ENCODE results near the gene NF1.

NF1 gene

GRCh38 chr17:31313982-31314781 is 219.4 kb downstream of the NF1 start, which contains the start of gene EVI2B:
Gene EVI2B, minus strand, starts transcription at chr17:31314054. Its CDS starts 8,445 bp downstream, at chr17:31305609.
- Histone ChIP-seq H3K9me3 (ENCODE audit: control insufficient read depth, low read length) (no peaks in the 10 kb centered on the region), H3K4me2 (ENCODE audit: low read length, poor library complexity, severe bottlenecking) (no peak within 1 kb of the TSS), H3K36me3 (ENCODE audit: control insufficient read depth in 1 of 2, insufficient read depth in 2 of 2, low read depth in 1 of 2, low read length in 2 of 2) (peaks cover 0 to 17% of the 10 kb centered on the region in 2 experiments), H2BK120ac (ENCODE audit: low read depth, low read length) (no peak within 1 kb of the TSS), H2AFZ (ENCODE audit: low read depth, low read length) (no peak within 1 kb of the TSS), H3K4me1 (ENCODE audit: control insufficient read depth, insufficient read depth, low read depth, low read length) (peaks cover 3% of the 10 kb centered on the region), H4K8ac (ENCODE audit: low read length) (no peak within 1 kb of the TSS), H3K18ac (ENCODE audit: low read depth in 1 of 2, low read length in 2 of 2) (no peak within 1 kb of the TSS), H3K4me3 (ENCODE audit: insufficient read depth in 1 of 2, low read depth in 1 of 2, low read length in 2 of 2) (peak within 1 kb of the TSS in 1 of 2 experiments; percentile 35), H3K27me3 (ENCODE audit: control insufficient read depth in 1 of 2, insufficient read depth in 1 of 2, low read length in 2 of 2) (no peaks in the 10 kb centered on the region), H3K79me1 (replicated peaks; ENCODE audit: low read length, poor library complexity, severe bottlenecking) (peaks cover 6% of the 10 kb centered on the region), H3K27ac (ENCODE audit: low read length, poor library complexity, severe bottlenecking) (no peak within 1 kb of the TSS), H3K4ac (ENCODE audit: low read depth in 1 of 2, low read length in 2 of 2) (no peak within 1 kb of the TSS), H2BK12ac (ENCODE audit: low read length in 2 of 2) (no peak within 1 kb of the TSS), H4K91ac (ENCODE audit: low read length) (no peak within 1 kb of the TSS), H2AK5ac (ENCODE audit: low read length, severe bottlenecking) (no peak within 1 kb of the TSS), H2BK15ac (ENCODE audit: low read depth, poor library complexity, severe bottlenecking) (no peak within 1 kb of the TSS), H3K9ac (ENCODE audit: low read length) (peak within 1 kb of the TSS; percentile 69), H3K23ac (ENCODE audit: low read length in 2 of 2) (no peak within 1 kb of the TSS), H2BK5ac (ENCODE audit: low read depth, low read length, poor library complexity, severe bottlenecking) (no peak within 1 kb of the TSS), H3K14ac (ENCODE audit: low read length in 2 of 2) (no peak within 1 kb of the TSS)
- WGBS: 45% methylated on average over 1 of the region's 3 CpGs
- peak; percentile 80 for DNase-seq

- H2AFZ ChIP-seq (ENCODE audit: low read depth, low read length): no peak overlapping the region
- H2BK15ac ChIP-seq (ENCODE audit: low read depth, poor library complexity, severe bottlenecking): no peak overlapping the region
- no peak overlapping the region for H3K27ac ChIP-seq (ENCODE audit: low read length, poor library complexity, severe bottlenecking)
- no peak overlapping the region for H2BK12ac ChIP-seq (ENCODE audit: low read length in 2 of 2)
- no peak overlapping the region for H3K4me2 ChIP-seq (ENCODE audit: low read length, poor library complexity, severe bottlenecking)
- H3K36me3 ChIP-seq (ENCODE audit: control insufficient read depth in 1 of 2, insufficient read depth in 2 of 2, low read depth in 1 of 2, low read length in 2 of 2): peaks cover 0 to 15% of the 10 kb centered on the region in 2 experiments
- no peak overlapping the region for H3K4me3 ChIP-seq (ENCODE audit: insufficient read depth in 1 of 2, low read depth in 1 of 2, low read length in 2 of 2)
- no peak overlapping the region for H3K4ac ChIP-seq (ENCODE audit: low read depth in 1 of 2, low read length in 2 of 2)
- no CpG with 5 or more reads among the region's 3 CpGs for WGBS
- no peak overlapping the region for H3K9ac ChIP-seq (ENCODE audit: low read length)
- no peak overlapping the region for H2AK5ac ChIP-seq (ENCODE audit: low read length, severe bottlenecking)
- no peak overlapping the region for H3K18ac ChIP-seq (ENCODE audit: low read depth in 1 of 2, low read length in 2 of 2)
- no peak overlapping the region for H3K14ac ChIP-seq (ENCODE audit: low read length in 2 of 2)
- no peak overlapping the region for H2BK5ac ChIP-seq (ENCODE audit: low read depth, low read length, poor library complexity, severe bottlenecking)
- H3K27me3 ChIP-seq (ENCODE audit: control insufficient read depth in 1 of 2, insufficient read depth in 1 of 2, low read length in 2 of 2): no peaks in the 10 kb centered on the region
- H4K91ac ChIP-seq (ENCODE audit: low read length): no peak overlapping the region
- DNase-seq: no peak
- no peak overlapping the region for H3K23ac ChIP-seq (ENCODE audit: low read length in 2 of 2)
- peaks cover 3% of the 10 kb centered on the region for H3K4me1 ChIP-seq (ENCODE audit: control insufficient read depth, insufficient read depth, low read depth, low read length)
- no peak overlapping the region for H2BK120ac ChIP-seq (ENCODE audit: low read depth, low read length)
- H3K79me1 ChIP-seq (replicated peaks; ENCODE audit: low read length, poor library complexity, severe bottlenecking): peaks cover 6% of the 10 kb centered on the region
- no peaks in the 10 kb centered on the region for H3K9me3 ChIP-seq (ENCODE audit: control insufficient read depth, low read length)
- H4K8ac ChIP-seq (ENCODE audit: low read length): no peak overlapping the region
Measured at GRCh38 chr17:31314782-31315100, 220.0 kb downstream of the NF1 start.

DNA sequence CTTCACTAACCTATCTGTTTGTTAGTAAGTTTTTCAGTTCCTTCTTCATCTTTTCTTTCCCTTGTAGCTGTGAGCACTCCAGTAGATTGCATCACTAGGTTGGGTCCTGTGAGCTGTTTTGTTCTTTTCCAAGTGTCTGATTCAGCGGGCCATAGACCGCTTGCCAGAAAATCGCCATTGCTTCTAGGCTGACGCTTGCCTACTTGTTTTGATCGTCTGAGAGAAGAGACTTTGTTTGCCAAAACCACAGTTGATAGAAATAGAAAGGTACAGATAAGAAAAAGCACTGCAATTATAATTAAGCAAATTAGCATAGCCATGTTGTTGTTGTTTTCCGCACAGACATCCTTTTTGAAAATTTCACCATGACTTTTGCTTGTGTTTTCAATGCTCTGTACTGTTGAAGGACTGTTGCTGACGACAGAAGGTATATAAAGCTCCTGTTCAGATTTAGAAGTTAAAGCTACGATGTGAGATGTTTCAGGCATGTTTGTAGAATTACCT is 223.6 kb downstream of the NF1 start:
- no peak overlapping the region for H3K23ac ChIP-seq (ENCODE audit: low read length in 2 of 2)

DNA sequence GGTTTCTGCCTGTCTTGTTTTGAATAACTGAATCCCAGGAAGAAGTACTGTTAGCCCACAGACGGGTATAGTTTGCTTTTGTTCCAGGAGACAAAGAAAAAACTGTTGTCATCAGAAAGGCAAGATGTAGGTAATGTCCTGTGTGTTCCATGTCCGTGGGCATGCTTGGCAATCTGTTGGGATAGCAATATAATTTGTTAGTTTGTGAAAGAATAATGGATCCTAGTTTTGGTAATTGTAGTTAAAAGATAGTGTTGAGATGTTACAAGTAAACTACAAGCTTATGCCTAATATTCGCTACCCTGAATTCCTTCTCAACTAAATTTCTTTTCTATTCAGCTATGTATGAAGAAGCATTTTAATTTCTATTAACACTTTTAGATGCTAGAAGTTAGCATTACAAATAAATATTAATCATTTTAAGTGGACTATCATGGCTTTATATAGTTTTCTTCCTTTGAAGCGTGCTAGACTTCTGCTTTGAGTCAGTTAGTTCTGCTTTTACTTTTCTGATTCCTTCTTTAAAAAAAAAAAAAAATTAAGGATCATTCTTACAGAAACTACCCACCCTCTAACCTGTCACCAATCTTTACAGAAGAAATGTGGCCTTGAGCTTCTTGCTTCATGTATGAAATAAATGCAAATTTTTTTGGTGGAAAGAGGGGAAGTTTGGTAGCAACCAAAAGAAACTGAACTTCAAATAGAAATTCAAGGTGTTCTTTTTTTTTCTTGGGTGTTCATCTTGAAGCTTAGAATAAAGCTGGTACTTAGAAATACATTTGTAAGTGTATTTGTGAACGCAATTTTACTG is 224.3 kb downstream of the NF1 start:
- H4K8ac ChIP-seq (ENCODE audit: low read length): no peak overlapping the region
- no peak overlapping the region for H2BK12ac ChIP-seq (ENCODE audit: low read length in 2 of 2)
- DNase-seq: no peak
- H3K4me2 ChIP-seq (ENCODE audit: low read length, poor library complexity, severe bottlenecking): no peak overlapping the region
- H3K27me3 ChIP-seq (ENCODE audit: control insufficient read depth in 1 of 2, insufficient read depth in 1 of 2, low read length in 2 of 2): no peaks in the 10 kb centered on the region
- H4K91ac ChIP-seq (ENCODE audit: low read length): no peak overlapping the region
- peaks cover 0 to 5% of the 10 kb centered on the region in 2 experiments for H3K36me3 ChIP-seq (ENCODE audit: control insufficient read depth in 1 of 2, insufficient read depth in 2 of 2, low read depth in 1 of 2, low read length in 2 of 2)
- no peak overlapping the region for H2BK120ac ChIP-seq (ENCODE audit: low read depth, low read length)
- H2AFZ ChIP-seq (ENCODE audit: low read depth, low read length): no peak overlapping the region
- no peak overlapping the region for H2BK5ac ChIP-seq (ENCODE audit: low read depth, low read length, poor library complexity, severe bottlenecking)
- no peak overlapping the region for H3K27ac ChIP-seq (ENCODE audit: low read length, poor library complexity, severe bottlenecking)
- 100% methylated on average over 2 of the region's 5 CpGs for WGBS
- H3K4me1 ChIP-seq (ENCODE audit: control insufficient read depth, insufficient read depth, low read depth, low read length): peaks cover 4% of the 10 kb centered on the region
- no peak overlapping the region for H2BK15ac ChIP-seq (ENCODE audit: low read depth, poor library complexity, severe bottlenecking)
- no peak overlapping the region for H3K4ac ChIP-seq (ENCODE audit: low read depth in 1 of 2, low read length in 2 of 2)
- peak overlapping the region; percentile 84 for H3K9ac ChIP-seq (ENCODE audit: low read length)
- H3K4me3 ChIP-seq (ENCODE audit: insufficient read depth in 1 of 2, low read depth in 1 of 2, low read length in 2 of 2): peak overlapping the region in 1 of 2 experiments; percentile 52
- H3K9me3 ChIP-seq (ENCODE audit: control insufficient read depth, low read length): no peaks in the 10 kb centered on the region
- H3K14ac ChIP-seq (ENCODE audit: low read length in 2 of 2): no peak overlapping the region
- no peak overlapping the region for H2AK5ac ChIP-seq (ENCODE audit: low read length, severe bottlenecking)
- H3K23ac ChIP-seq (ENCODE audit: low read length in 2 of 2): no peak overlapping the region
- H3K18ac ChIP-seq (ENCODE audit: low read depth in 1 of 2, low read length in 2 of 2): no peak overlapping the region
- peaks cover 14% of the 10 kb centered on the region for H3K79me1 ChIP-seq (replicated peaks; ENCODE audit: low read length, poor library complexity, severe bottlenecking)

More for the DNA sequence above, 223.6 kb downstream of the NF1 start:
- Histone ChIP-seq H4K91ac (ENCODE audit: low read length) (no peak overlapping the region), H3K79me1 (replicated peaks; ENCODE audit: low read length, poor library complexity, severe bottlenecking) (peaks cover 12% of the 10 kb centered on the region), H3K4me3 (ENCODE audit: insufficient read depth in 1 of 2, low read depth in 1 of 2, low read length in 2 of 2) (peak overlapping the region in 1 of 2 experiments; percentile 52), H2AFZ (ENCODE audit: low read depth, low read length) (no peak overlapping the region), H3K36me3 (ENCODE audit: control insufficient read depth in 1 of 2, insufficient read depth in 2 of 2, low read depth in 1 of 2, low read length in 2 of 2) (peaks cover 0 to 5% of the 10 kb centered on the region in 2 experiments), H3K27me3 (ENCODE audit: control insufficient read depth in 1 of 2, insufficient read depth in 1 of 2, low read length in 2 of 2) (no peaks in the 10 kb centered on the region), H3K14ac (ENCODE audit: low read length in 2 of 2) (no peak overlapping the region), H2AK5ac (ENCODE audit: low read length, severe bottlenecking) (no peak overlapping the region), H2BK5ac (ENCODE audit: low read depth, low read length, poor library complexity, severe bottlenecking) (no peak overlapping the region), H3K18ac (ENCODE audit: low read depth in 1 of 2, low read length in 2 of 2) (no peak overlapping the region), H2BK12ac (ENCODE audit: low read length in 2 of 2) (no peak overlapping the region), H3K4ac (ENCODE audit: low read depth in 1 of 2, low read length in 2 of 2) (no peak overlapping the region), H3K4me2 (ENCODE audit: low read length, poor library complexity, severe bottlenecking) (no peak overlapping the region), H2BK120ac (ENCODE audit: low read depth, low read length) (no peak overlapping the region), H4K8ac (ENCODE audit: low read length) (no peak overlapping the region), H2BK15ac (ENCODE audit: low read depth, poor library complexity, severe bottlenecking) (no peak overlapping the region), H3K9ac (ENCODE audit: low read length) (peak overlapping the region; percentile 84), H3K4me1 (ENCODE audit: control insufficient read depth, insufficient read depth, low read depth, low read length) (peaks cover 4% of the 10 kb centered on the region), H3K9me3 (ENCODE audit: control insufficient read depth, low read length) (no peaks in the 10 kb centered on the region), H3K27ac (ENCODE audit: low read length, poor library complexity, severe bottlenecking) (no peak overlapping the region)
- WGBS: 97% methylated on average over 8 of the region's 8 CpGs
- DNase-seq: peak; percentile 52
